ENCODE measurements around the gene MERTK. TPM values are rescaled to one million over a fixed set of nuclear protein-coding genes. Genes with fewer than 3 reads are reported as not detected.

The MERTK gene
- total and polyA plus RNA-seq, 2 of the 13 experiments (the other 11 are each of a cell fraction or from before 2014, with no cell fraction given) = 37.3 to 44.7 TPM

GRCh38 chr2:112054847-112055729 lies 156.7 kb downstream of the MERTK start, which contains the start of gene TMEM87B (continued):
- TF ChIP-seq ZSCAN22 (CRISPR knock-in tag; IDR thresholded peaks at IDR 0.05) = no peak
- peak; percentile 56 for TF ChIP-seq ZBTB14 (CRISPR knock-in tag; IDR thresholded peaks at IDR 0.05)
- TF ChIP-seq REST (IDR thresholded peaks at IDR 0.05; ENCODE audit: borderline replicate concordance in 1 of 2, low read depth in 1 of 2, low read length in 2 of 2) = no peak
- TF ChIP-seq MLX (CRISPR knock-in tag; IDR thresholded peaks at IDR 0.05) = no peak
- no peak; the same call in 1 of the 2 replicates for TF ChIP-seq NR2F2 (IDR thresholded peaks at IDR 0.05; ENCODE audit: borderline replicate concordance, low read depth)
- TF ChIP-seq MEIS2 (CRISPR knock-in tag; IDR thresholded peaks at IDR 0.05) = peak; percentile 73
- peak; percentile 43; the same call in 1 of the 2 replicates for TF ChIP-seq ARHGAP35 (CRISPR knock-in tag; IDR thresholded peaks at IDR 0.05; ENCODE audit: borderline replicate concordance)
- TF ChIP-seq TGIF2 (CRISPR knock-in tag; IDR thresholded peaks at IDR 0.05) = peak; percentile 80; the same call in 1 of the 2 replicates
- TF ChIP-seq ATF1 (CRISPR knock-in tag; IDR thresholded peaks at IDR 0.05) = no peak
- TF ChIP-seq ETS1 (CRISPR knock-in tag; IDR thresholded peaks at IDR 0.05) = no peak; the same call in 1 of the 2 replicates
- TF ChIP-seq NR3C1 (CRISPR knock-in tag; IDR thresholded peaks at IDR 0.05) = 0 out of 2 replicates have a peak, but pooled peaks have one; percentile 79
- no peak for TF ChIP-seq TSC22D2 (CRISPR knock-in tag; IDR thresholded peaks at IDR 0.05; ENCODE audit: borderline replicate concordance)
- TF ChIP-seq GATAD2A (CRISPR knock-in tag; IDR thresholded peaks at IDR 0.05) = peak; percentile 53
- 0 out of 2 replicates have a peak, but pooled peaks have one; percentile 25 for TF ChIP-seq WIZ (CRISPR knock-in tag; IDR thresholded peaks at IDR 0.05)
- peak; percentile 59; the same call in 1 of the 2 replicates for TF ChIP-seq POGK (CRISPR knock-in tag; conservative IDR thresholded peaks at IDR 0.05)
- TF ChIP-seq POLR2AphosphoS2 (IDR thresholded peaks at IDR 0.05; ENCODE audit: low read depth, low read length) = no peak
- no peak for TF ChIP-seq FOSL1 (CRISPR knock-in tag; IDR thresholded peaks at IDR 0.05; ENCODE audit: borderline replicate concordance)
- peak; percentile 65; the same call in 1 of the 2 replicates for TF ChIP-seq ZNF768 (CRISPR knock-in tag; IDR thresholded peaks at IDR 0.05)
